GM19455 (cell line): ENCODE measurements around the gene PACC1.
"Not testable (repeated sequence)": the region's sequence is repeated elsewhere in the genome, so short reads cannot be mapped to it uniquely, and the experiment has no call there.

Experiments
- ATAC-seq: cut with Tn5 transposase; IDR thresholded peaks from one replicate; pipeline ENCODE4 v1.9.1; 2021; ENCODE audit not compliant: unreplicated experiment

Gene PACC1

GRCh38 chr1:212341090-212341489, 73.6 kb downstream of the PACC1 start:
- ATAC-seq = no peak

- ATAC-seq = no peak
Measured at GRCh38 chr1:212329105-212329504, 85.6 kb downstream of the PACC1 start.

- ATAC-seq = no peak
Measured at GRCh38 chr1:212328248-212328647, 86.4 kb downstream of the PACC1 start.

DNA sequence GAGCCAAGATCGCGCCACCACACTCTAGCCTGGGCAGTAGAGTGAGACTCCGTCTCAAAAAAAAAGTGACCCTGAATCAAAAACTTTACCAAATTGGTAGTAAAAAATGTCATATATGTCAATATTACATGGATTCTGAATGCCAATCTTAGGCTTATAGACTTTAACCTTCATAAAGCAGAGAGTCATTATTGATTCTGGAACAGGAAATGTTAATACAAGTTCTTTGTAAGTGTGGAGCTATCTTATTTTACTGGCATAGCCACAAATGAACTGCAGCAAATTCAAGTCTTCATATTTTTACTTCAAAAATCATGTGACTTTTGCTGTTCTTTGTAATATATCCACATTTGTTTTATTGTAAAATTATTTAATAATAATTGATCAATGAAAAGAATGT, 88.1 kb downstream of the PACC1 start:
- no peak for ATAC-seq

DNA sequence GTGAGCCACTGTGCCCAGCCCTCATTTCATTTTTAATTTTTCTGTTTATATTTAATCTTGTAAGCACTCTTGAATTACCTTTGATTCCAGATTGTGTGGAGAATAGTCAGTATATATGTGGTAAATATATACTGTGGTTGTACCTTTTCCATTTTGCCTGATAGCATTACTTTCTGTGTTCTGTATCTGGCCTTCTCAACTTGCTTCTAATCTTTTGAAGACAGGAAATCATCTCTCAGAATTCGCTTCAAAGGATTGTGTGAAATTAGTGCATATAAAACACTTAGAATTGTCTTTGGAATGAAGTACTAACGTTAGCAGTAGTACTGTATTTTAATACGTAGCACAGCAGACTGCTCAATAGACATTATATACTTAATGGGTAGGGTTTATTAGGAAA, 91.6 kb downstream of the PACC1 start:
- ATAC-seq = no peak

- ATAC-seq = not testable (repeated sequence)
Measured at GRCh38 chr1:212321031-212321430, 93.7 kb downstream of the PACC1 start.

- no peak for ATAC-seq
Measured at GRCh38 chr1:212317916-212318315, 96.8 kb downstream of the PACC1 start.

- ATAC-seq = no peak
Measured at GRCh38 chr1:212315907-212316306, 98.8 kb downstream of the PACC1 start.

DNA sequence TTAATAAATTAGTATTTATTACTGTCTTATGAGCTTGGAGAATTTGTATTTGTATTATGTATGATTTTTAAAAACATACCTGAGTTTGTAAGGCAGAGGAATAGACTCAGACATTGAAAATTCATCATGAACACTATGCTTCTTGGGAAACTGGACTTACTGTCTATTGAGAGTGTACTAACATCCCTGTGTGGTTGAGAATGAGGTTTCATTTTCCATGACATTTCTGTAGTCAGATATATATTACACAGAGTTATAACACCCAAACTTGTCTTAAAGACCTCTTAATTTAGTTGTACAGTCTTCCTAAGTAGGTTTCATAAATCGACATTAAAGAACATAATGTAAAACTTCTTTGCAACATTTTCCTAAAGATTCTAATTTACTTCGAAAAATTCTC, 99.5 kb downstream of the PACC1 start:
- ATAC-seq = no peak
